ENCODE data around the gene KIF5A. TPM values are rescaled to one million over a fixed set of nuclear protein-coding genes. Genes with fewer than 3 reads are reported as not detected.

The KIF5A gene
- total RNA-seq, 3 donors from 2014 or later (not counting 1 experiment from before 2014, with no cell fraction given), result 0.09 to 0.40 (median 0.16) TPM

DNA sequence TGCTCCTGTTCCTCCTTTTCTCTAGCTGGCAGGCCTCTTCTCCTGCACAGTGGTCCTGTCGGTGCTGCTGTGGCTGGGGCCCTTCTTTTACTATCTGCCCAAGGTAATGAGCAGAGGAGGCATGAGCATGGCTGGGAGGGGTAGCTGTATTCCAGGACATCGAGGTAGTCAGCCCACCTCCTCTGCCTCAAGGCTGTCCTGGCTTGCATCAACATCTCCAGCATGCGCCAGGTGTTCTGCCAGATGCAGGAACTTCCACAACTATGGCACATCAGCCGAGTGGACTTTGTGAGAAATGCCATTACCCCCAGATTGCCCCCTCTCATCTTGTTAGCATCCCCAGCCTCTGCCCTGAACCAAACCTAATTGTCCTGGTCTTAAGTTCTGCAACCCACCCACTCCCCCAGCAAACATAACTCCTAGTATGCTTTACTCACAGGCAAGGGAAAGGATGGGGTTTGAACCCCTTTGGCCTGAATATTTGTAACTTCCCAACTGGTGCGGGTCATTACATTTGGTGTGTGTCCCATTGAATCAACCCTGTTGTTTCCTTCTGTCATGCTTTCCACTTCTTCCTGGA, 74.1 kb downstream of the KIF5A start:
- no peak overlapping the region for H3K27ac Mint-ChIP-seq
- no peak overlapping the region for H3K4me3 ChIP-seq (ENCODE audit: low read length)
- intact Hi-C loops (cut with micrococcal nuclease), result loop anchor here (5.0 kb wide), 1 partner anchor 147 kb away; the partner anchor contains the start of gene ARHGAP9
- ATAC-seq, result no peak
- no peaks in the 10 kb centered on the region for H3K36me3 ChIP-seq (ENCODE audit: control insufficient read depth, insufficient read depth, low read length)
- H3K4me1 ChIP-seq (ENCODE audit: control insufficient read depth, insufficient read depth, low read length), result peaks cover 42% of the 10 kb centered on the region
- TF ChIP-seq, protein P1, sequence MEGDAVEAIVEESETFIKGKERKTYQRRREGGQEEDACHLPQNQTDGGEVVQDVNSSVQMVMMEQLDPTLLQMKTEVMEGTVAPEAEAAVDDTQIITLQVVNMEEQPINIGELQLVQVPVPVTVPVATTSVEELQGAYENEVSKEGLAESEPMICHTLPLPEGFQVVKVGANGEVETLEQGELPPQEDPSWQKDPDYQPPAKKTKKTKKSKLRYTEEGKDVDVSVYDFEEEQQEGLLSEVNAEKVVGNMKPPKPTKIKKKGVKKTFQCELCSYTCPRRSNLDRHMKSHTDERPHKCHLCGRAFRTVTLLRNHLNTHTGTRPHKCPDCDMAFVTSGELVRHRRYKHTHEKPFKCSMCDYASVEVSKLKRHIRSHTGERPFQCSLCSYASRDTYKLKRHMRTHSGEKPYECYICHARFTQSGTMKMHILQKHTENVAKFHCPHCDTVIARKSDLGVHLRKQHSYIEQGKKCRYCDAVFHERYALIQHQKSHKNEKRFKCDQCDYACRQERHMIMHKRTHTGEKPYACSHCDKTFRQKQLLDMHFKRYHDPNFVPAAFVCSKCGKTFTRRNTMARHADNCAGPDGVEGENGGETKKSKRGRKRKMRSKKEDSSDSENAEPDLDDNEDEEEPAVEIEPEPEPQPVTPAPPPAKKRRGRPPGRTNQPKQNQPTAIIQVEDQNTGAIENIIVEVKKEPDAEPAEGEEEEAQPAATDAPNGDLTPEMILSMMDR (IDR thresholded peaks at IDR 0.05), result no peak
- H3K9me3 ChIP-seq (ENCODE audit: control insufficient read depth, insufficient read depth, low read length), result no peaks in the 10 kb centered on the region
- no peak overlapping the region for H3K27ac ChIP-seq (ENCODE audit: low read length)
- H3K27me3 ChIP-seq (ENCODE audit: control insufficient read depth, insufficient read depth, low read length), result peaks cover 94% of the 10 kb centered on the region
- H3K27me3 Mint-ChIP-seq (ENCODE audit: low read depth in 2 of 2), result peaks cover 84 to 93% of the 10 kb centered on the region in 2 donors
- H3K4me1 Mint-ChIP-seq, result peaks cover 34 to 45% of the 10 kb centered on the region in 2 donors
- H3K9me3 Mint-ChIP-seq, result no peaks in the 10 kb centered on the region
- DNase-seq, result no peak
- H3K36me3 Mint-ChIP-seq, result no peaks in the 10 kb centered on the region
- WGBS (ENCODE audit: insufficient coverage), result 60% methylated on average over 4 of the region's 5 CpGs
- no peak overlapping the region for H3K4me3 Mint-ChIP-seq

DNA sequence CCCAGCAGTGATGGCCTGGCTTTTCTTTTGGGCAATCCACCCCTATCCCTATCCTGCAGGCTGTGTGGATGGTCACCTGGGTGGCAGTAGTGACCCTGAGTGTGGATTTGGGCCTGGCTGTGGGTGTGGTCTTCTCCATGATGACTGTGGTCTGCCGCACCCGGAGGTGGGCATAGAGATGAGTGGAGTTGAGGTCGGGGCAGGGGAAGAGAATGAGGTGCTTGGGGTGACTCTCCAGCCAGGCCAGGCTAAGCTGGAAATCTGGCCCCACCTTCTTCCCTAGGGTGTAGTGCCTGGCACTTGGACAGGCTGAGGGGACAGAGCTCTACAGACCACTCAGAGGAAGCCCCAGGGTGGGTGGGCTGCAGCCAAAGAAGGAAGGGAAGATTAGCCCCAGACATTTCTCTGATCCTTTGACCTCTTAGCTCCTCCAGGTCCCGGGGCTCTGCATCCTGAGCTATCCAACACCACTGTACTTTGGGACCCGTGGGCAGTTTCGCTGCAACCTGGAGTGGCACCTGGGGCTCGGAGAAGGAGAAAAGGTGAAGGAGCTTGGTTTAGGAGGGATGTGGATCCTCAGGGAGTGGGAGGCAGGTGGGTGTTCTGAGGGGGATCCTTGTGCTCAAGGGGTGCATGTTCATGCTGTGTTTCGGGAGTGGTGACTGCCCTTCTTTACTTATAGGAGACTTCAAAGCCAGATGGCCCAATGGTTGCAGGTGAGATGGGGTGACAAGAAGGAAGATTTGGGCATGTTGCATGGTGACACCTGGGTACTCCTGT, 74.8 kb downstream of the KIF5A start:
- TF ChIP-seq, protein P1 (IDR thresholded peaks at IDR 0.05), result no peak
- Mint-ChIP-seq H3K36me3 (no peaks in the 10 kb centered on the region), H3K27me3 (ENCODE audit: low read depth in 2 of 2) (peaks cover 86 to 94% of the 10 kb centered on the region in 2 donors), H3K9me3 (no peaks in the 10 kb centered on the region), H3K4me1 (peaks cover 26 to 39% of the 10 kb centered on the region in 2 donors), H3K27ac (no peak overlapping the region), H3K4me3 (no peak overlapping the region)
- ATAC-seq (no peak), DNase-seq (no peak)
- intact Hi-C loops (cut with micrococcal nuclease), result loop anchor here (5.0 kb wide), 1 partner anchor 147 kb away; the partner anchor contains the start of gene ARHGAP9
- H3K4me1 ChIP-seq (ENCODE audit: control insufficient read depth, insufficient read depth, low read length), result peaks cover 37% of the 10 kb centered on the region
- H3K36me3 ChIP-seq (ENCODE audit: control insufficient read depth, insufficient read depth, low read length), result no peaks in the 10 kb centered on the region
- H3K9me3 ChIP-seq (ENCODE audit: control insufficient read depth, insufficient read depth, low read length), result no peaks in the 10 kb centered on the region
- H3K27ac ChIP-seq (ENCODE audit: low read length), result no peak overlapping the region
- WGBS (ENCODE audit: insufficient coverage), result 82% methylated on average over 8 of the region's 8 CpGs
- no peak overlapping the region for H3K4me3 ChIP-seq (ENCODE audit: low read length)
- H3K27me3 ChIP-seq (ENCODE audit: control insufficient read depth, insufficient read depth, low read length), result peaks cover 90% of the 10 kb centered on the region

DNA sequence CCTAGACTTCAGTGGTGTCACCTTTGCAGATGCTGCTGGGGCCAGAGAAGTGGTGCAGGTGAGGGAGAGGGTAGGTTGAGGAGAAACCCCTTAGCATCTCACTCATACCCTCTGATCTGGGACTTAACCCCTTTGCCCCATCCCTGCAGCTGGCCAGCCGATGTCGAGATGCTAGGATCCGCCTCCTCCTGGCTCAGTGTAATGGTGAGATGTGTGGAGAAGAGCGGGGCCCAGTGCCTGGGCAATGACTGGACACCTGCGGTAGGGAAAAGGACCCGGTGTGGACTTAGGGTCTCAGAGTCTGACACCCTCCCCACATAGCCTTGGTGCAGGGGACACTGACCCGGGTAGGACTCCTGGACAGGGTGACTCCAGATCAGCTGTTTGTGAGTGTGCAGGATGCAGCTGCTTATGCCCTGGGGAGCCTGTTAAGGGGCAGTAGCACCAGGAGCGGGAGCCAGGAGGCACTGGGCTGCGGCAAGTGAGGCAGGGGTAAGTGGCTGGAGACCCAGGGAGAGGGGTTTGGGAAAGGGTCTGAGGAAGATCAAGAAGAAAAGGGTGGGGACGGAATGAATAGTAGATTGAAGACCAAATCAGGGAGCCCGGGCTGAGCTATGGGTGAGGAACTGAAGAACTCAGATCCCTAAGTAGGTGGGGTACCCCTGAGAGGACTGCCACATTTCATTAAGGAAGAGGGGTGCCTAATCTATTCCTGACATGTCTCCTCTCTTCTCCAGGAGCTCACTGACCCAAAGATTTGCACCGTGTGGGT, 75.6 kb downstream of the KIF5A start:
- TF ChIP-seq, protein P1 (IDR thresholded peaks at IDR 0.05), result no peak
- Mint-ChIP-seq H3K27ac (no peak overlapping the region), H3K4me3 (no peak overlapping the region), H3K4me1 (peaks cover 23 to 35% of the 10 kb centered on the region in 2 donors), H3K27me3 (ENCODE audit: low read depth in 2 of 2) (peaks cover 87 to 95% of the 10 kb centered on the region in 2 donors), H3K36me3 (no peaks in the 10 kb centered on the region), H3K9me3 (no peaks in the 10 kb centered on the region)
- no peaks in the 10 kb centered on the region for H3K36me3 ChIP-seq (ENCODE audit: control insufficient read depth, insufficient read depth, low read length)
- H3K4me1 ChIP-seq (ENCODE audit: control insufficient read depth, insufficient read depth, low read length), result peaks cover 29% of the 10 kb centered on the region
- intact Hi-C loops (cut with micrococcal nuclease), result no loop called here
- H3K27ac ChIP-seq (ENCODE audit: low read length), result no peak overlapping the region
- H3K27me3 ChIP-seq (ENCODE audit: control insufficient read depth, insufficient read depth, low read length), result peaks cover 83% of the 10 kb centered on the region
- WGBS (ENCODE audit: insufficient coverage), result 70% methylated on average over 12 of the region's 12 CpGs
- DNase-seq, result no peak
- no peaks in the 10 kb centered on the region for H3K9me3 ChIP-seq (ENCODE audit: control insufficient read depth, insufficient read depth, low read length)
- H3K4me3 ChIP-seq (ENCODE audit: low read length), result no peak overlapping the region
- no peak for ATAC-seq
